Colonic mucosa (tissue), 4 donors: Measurements from ENCODE around the gene PZP. TPM values are rescaled to one million over a fixed set of nuclear protein-coding genes. Genes with fewer than 3 reads are reported as not detected.
A peak's percentile ranks its signal among the peaks of the same experiment; 100 is the strongest.

Experiments used
- DNase-seq: peaks from one replicate; pipeline ENCODE4 v3.0.0-alpha.2; 2020
- H3K27ac ChIP-seq: fragments of 200-600 bp; one replicate; pipeline ENCODE4 v1.8.0; 2021
- H3K27me3 ChIP-seq: fragments of 200-600 bp; one replicate; pipeline ENCODE4 v1.8.0; 2021
- H3K36me3 ChIP-seq: fragments of 200-600 bp; one replicate; pipeline ENCODE4 v1.8.0; 2021
- H3K4me1 ChIP-seq: fragments of 200-600 bp; one replicate; pipeline ENCODE4 v1.8.0; 2021; ENCODE audit warnings: mild to moderate bottlenecking
- H3K4me3 ChIP-seq: fragments of 200-600 bp; one replicate; pipeline ENCODE4 v1.8.0; 2021
- H3K9ac ChIP-seq, 2 donors: one replicate each; pipeline ENCODE4 v1.7.0; 2013; ENCODE audit warnings: control low read depth in 2 of 2, low read depth in 2 of 2, low read length in 2 of 2
- H3K9me3 ChIP-seq: fragments of 200-600 bp; one replicate; pipeline ENCODE4 v1.8.0; 2021
- CTCF ChIP-seq: fragments of 200-600 bp; IDR thresholded peaks from one replicate; pipeline ENCODE4 v1.8.0; 2022; ENCODE audit warnings: antibody characterized with exemption, mild to moderate bottlenecking
- intact Hi-C: fragments of 100-400 bp; cut with DNase I; formaldehyde crosslinking; loops from one replicate; pipeline ENCODE4 v1.14.1; 2022
- total RNA-seq, 2 donors: library from RNA; stranded (reverse); fragmentation: NEBNext Ultra II Directional in 1 of 2; extraction: Animal tissue kit (Norgen Biotek cat#: 25700) in 1 of 2; gene quantifications; one replicate each; pipeline ENCODE4 v1.2.1, GENCODE V29; 2021
- donor health status: healthy.
- donor health status: DM: no; HTN: no; CAD: no.
- donor health status: DM: no; HTN: no; CAD: no.

Gene PZP
- total RNA-seq, 2 donors from 2014 or later = 0.05 TPM; not detected in 1

- Histone ChIP-seq H3K4me1 (no peaks in the 10 kb centered on the region), H3K9me3 (no peaks in the 10 kb centered on the region), H3K9ac (peak within 1 kb of the TSS in 1 of 2 donors; percentile 48), H3K36me3 (no peaks in the 10 kb centered on the region), H3K27me3 (no peaks in the 10 kb centered on the region), H3K27ac (peak within 1 kb of the TSS; percentile 77), H3K4me3 (peak within 1 kb of the TSS; percentile 21)
- intact Hi-C loops = no loop called here
- no peak for DNase-seq
- TF ChIP-seq CTCF = no peak
Measured at GRCh38 chr12:9115731-9116559, 92.2 kb downstream of the PZP start, which contains the start of gene A2M. Gene A2M (minus strand): TSS chr12:9115919. CDS start chr12:9115849, 70 bp downstream.

- intact Hi-C loops = no loop called here
- no peak for TF ChIP-seq CTCF
Measured at GRCh38 chr12:9114946-9115345, 93.2 kb downstream of the PZP start.

GRCh38 chr12:9113987-9114309 lies 94.2 kb downstream of the PZP start:
- no peak for TF ChIP-seq CTCF
- peak overlapping the region; percentile 21 for H3K4me3 ChIP-seq
- H3K27me3 ChIP-seq = no peaks in the 10 kb centered on the region
- no peaks in the 10 kb centered on the region for H3K36me3 ChIP-seq
- no peak overlapping the region for H3K27ac ChIP-seq
- no peaks in the 10 kb centered on the region for H3K9me3 ChIP-seq
- no peaks in the 10 kb centered on the region for H3K4me1 ChIP-seq
- H3K9ac ChIP-seq = no peak overlapping the region
- intact Hi-C loops = no loop called here
- DNase-seq = no peak

More at GRCh38 chr12:9114946-9115345, 93.2 kb downstream of the PZP start:
- Histone ChIP-seq H3K4me3 (peak overlapping the region; percentile 21), H3K27me3 (no peaks in the 10 kb centered on the region), H3K4me1 (no peaks in the 10 kb centered on the region), H3K9ac (no peak overlapping the region), H3K9me3 (no peaks in the 10 kb centered on the region), H3K27ac (peak overlapping the region; percentile 77), H3K36me3 (no peaks in the 10 kb centered on the region)
- no peak for DNase-seq

- H3K27ac ChIP-seq = no peak overlapping the region
- no peaks in the 10 kb centered on the region for H3K36me3 ChIP-seq
- H3K27me3 ChIP-seq = no peaks in the 10 kb centered on the region
- TF ChIP-seq CTCF = no peak
- no peaks in the 10 kb centered on the region for H3K9me3 ChIP-seq
- H3K4me1 ChIP-seq = no peaks in the 10 kb centered on the region
- no peak for DNase-seq
- peak overlapping the region; percentile 21 for H3K4me3 ChIP-seq
- peak overlapping the region; percentile 1 to 15 for H3K9ac ChIP-seq
- intact Hi-C loops = no loop called here
Measured at GRCh38 chr12:9113296-9113986, 94.8 kb downstream of the PZP start.

- TF ChIP-seq CTCF = no peak
- no peak overlapping the region for H3K9ac ChIP-seq
- H3K4me3 ChIP-seq = no peak overlapping the region
- no peaks in the 10 kb centered on the region for H3K4me1 ChIP-seq
- no peak overlapping the region for H3K27ac ChIP-seq
- no peaks in the 10 kb centered on the region for H3K36me3 ChIP-seq
- H3K27me3 ChIP-seq = no peaks in the 10 kb centered on the region
- intact Hi-C loops = no loop called here
- DNase-seq = no peak
- H3K9me3 ChIP-seq = no peaks in the 10 kb centered on the region
Measured at GRCh38 chr12:9112076-9112853, 95.9 kb downstream of the PZP start.
